Activated CD4-positive, alpha-beta T cell treated with anti-CD3 and anti-CD28 coated beads, Interleukin-2, amount 50 U/mL, for 4 hours (primary cell): Measurements from ENCODE around the gene CHTF18.
"Not testable (repeated sequence)": the region's sequence is repeated elsewhere in the genome, so short reads cannot be mapped to it uniquely, and the experiment has no call there.

Experiments used
- DNase-seq, 2 experiments: peaks; one replicate each; pipeline ENCODE4 v3.0.0-alpha.2; 2020

The CHTF18 gene

DNA sequence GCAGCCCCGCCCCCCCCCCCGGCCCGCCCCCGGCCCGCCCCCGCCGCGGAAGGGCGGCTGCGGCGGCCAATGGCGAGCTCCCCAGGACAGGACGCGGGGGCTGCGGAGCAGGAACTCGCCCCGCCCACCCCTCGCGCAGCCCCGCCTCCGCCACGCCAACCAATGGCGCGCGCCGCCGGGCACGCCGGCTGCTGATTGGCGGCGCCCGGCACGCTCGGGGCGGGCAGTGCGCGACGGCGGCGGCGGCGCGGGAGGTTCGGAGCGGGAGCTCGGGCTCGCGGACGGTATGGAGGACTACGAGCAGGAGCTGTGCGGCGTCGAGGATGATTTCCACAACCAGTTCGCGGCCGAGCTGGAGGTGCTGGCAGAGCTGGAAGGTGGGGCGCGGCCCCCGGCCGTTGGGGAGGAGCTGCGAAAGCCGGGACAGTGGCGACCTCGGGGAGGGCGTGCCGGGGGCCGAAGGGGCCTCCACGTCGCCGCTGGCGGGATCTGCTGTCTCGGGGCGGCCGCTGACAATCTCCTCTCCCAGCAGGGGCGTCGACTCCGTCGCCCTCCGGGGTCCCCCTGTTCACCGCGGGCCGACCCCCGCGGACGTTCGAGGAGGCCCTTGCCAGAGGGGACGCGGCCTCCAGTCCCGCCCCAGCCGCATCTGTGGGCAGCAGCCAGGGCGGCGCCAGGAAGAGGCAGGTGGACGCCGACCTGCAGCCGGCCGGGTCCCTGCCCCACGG lies at the start of gene CHTF18:
Gene CHTF18 (plus strand): TSS at position 222 of the 728 bp plus-strand sequence. CDS start 65 bp downstream, at position 287.
- DNase-seq, result peak; percentile 92

DNA sequence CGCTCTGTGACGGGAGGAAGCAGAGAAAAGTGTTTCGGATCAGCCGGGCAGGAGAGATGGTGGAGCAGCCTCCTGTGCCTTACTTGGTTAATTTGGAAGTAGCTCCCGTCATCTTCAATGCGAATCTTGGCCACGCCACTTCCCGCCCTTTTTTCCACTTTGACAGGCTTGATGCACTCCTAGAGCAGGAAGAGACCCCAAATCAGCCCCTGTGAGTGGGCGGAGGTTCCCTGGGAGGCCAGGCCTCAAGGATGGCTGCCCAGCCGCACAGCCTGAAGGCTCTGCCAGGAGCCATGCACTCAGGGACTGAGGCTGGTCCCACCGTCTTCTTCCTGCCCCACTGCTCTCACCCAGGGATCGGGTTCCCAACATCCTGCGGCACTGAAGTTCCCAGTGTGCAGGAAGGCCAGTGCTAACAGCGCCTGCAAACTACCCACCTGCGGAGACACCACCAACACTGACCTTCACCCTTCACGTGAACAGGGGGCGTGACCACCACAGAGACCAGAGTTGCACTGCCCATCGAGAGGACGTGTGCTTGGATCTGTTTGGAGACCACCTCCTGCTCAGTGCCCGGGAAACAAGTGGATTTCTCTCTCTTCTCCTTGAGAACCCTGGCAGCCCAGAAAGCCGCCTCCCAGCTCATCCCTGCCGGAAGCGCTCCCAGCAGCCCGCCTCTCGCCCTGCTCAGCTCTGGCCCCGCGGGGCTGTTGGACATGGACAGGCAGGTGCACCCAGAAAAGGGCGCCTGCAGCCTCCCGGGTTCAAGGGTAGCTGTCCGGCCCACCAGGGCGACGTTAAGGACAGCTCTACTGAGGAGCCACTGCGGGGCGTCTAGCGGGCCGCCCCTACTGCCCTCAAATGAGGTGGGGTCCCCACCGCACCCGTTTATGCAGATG lies 48.6 kb upstream of the CHTF18 start:
- DNase-seq, result no peak

DNA sequence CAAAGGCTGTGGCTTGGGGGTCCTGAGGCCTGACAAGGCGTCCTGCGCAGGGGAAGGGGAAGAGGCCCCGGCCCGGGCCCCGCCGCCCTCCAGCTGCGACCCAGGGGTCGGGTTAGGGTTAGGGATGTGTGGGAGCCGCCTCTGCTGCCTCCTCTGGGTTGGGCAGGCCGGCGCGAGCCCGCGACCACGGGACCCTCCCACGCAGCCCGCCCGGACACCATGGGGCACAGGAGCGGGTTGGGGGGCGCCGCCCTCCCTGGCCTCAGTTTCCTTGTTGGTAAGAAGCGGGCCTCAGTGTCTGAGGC lies 48.0 kb upstream of the CHTF18 start:
- no peak for DNase-seq

DNA sequence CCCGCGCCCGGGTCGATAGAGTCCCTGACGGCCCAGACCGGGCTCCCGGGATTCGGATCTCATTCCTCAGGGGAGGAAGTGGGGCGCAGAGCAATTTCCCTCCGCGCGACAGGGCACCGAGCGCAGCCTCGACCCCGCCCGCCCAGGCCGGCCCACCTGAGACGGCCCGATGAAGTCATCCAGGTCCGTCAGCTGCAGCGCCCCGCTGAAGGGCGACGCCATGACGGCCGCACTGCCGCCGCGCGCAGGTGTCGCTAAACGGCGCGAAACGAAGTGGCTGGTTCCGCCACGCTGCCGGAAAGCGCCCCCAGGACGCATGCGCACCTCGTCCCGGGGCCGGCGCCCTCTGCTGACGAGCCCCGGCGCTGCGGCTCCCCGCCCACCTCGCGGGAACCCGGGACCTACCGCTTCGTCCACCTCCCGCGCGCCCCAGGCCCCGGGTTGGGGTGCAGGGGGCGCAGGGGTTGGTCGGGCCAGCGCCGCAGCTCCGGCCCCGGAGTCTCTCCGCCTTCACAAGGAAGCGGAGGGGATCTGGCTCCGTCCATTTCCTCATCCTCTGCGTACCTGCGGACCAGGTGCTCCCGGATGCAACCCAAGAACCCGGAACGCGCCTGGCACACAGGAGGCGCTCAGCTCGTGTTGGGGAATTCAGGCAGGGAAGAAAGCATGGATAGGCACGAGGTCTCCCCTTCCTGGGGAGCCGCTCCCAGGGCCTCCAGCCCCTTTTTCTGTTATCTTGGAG lies 47.5 kb upstream of the CHTF18 start, which contains the start of gene CIAO3:
Gene CIAO3 (minus strand): TSS at position 234 of the 742 bp plus-strand sequence. CDS start 12 bp downstream, at position 222.
- peak; percentile 84 to 87 for DNase-seq

DNA sequence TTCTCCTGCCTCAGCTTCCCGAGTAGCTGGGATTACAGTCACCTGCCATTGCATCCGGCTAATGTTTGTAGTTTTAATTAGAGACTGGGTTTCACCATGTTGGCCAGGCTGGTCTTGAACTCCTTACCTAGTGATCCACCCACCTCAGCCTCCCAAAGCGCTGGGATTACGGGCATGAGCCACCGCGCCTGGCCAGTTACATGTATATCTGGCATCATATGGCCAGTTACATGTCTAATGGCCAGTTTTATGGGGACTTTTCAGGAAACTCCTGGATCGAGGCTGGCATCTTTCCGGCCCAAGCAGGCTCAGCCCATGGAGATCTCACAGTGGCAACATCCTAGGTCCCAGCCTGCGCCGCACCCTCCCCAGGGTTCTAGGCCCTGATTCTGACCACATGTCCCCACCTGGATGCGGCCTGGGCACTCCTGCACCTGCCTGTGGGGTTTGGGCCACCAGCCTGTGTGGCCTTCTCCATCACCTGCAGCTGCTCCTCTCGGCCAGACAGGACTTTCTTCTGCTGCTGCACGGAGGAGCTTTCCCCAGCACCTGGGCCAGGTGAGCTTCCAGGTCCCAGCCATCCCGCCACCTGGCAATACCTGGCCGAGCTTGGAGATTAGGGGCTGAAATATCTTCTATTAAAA lies 46.3 kb upstream of the CHTF18 start:
- no peak for DNase-seq

DNA sequence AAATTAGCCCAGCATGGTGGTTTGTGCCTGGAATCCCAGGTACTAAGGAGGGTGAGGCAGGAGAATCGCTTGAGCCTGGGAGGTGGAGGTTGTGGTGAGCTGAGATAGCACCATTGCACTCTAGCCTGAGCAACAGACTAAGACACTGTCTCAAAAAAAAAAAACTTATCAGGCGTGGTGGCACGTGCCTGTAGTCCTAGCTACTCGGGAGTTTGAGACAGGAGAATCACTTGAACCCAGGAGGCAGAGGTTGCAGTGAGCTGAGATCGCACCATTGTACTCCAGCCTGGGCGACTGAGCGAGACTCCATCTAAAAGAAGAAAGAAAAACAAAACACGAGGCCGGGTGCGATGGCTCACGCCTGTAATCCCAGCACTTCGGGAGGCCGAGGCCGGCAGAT lies 45.5 kb upstream of the CHTF18 start:
- not testable (repeated sequence) for DNase-seq

DNA sequence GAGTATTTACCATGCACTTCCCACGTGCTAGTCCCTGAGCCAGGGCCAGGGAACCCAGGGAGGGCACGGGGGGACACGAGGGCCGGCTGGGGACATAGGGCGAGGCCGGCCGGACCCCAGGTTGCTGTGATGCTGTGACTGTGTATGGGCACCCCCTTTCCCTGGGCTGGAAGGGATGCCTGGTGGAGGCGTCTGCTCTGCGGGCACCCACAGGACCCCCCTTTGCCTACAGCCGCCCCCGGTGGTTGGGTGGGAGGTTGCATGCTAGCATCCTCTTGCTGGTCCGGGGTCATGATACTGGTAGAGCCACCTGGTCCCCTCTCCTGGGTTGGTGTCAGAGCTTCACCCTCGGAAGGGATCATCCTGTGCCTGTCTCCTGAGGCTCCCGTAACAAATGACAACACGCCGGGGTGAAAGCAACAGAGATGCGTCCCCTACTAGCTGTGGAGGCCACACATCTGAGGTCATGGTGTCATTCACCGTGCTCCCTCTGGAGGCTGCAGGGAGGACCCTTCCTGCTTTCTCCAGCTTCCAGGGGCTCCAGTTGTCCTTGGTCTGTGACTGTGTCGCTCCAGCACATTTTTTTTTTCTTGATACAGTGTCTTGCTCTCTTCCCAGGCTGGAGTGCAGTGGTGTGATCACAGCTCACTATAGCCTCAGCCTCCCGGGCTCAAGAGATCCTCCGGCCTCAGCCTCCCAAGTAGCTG lies 44.5 kb upstream of the CHTF18 start:
- DNase-seq, result no peak

DNA sequence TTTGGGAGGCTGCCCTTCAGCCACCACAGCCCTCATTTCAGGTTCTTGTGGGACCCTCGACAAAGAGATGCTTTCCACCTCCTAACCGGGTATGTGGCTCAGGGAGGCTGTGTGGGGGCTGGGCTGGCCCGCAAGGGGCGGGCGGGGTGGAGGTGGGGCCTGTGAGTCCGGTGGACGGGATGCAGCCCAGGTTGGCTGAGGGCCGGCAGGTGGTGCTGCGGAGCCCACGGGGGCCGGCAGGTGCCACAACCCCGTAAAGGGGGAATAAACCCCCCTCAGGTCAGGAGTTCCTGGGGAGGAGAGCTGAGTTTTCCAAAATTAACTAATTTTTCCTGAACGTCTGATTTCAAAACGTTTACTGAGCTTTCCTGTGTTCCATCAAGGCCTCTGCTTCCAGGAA lies 42.7 kb upstream of the CHTF18 start:
- no peak for DNase-seq

DNA sequence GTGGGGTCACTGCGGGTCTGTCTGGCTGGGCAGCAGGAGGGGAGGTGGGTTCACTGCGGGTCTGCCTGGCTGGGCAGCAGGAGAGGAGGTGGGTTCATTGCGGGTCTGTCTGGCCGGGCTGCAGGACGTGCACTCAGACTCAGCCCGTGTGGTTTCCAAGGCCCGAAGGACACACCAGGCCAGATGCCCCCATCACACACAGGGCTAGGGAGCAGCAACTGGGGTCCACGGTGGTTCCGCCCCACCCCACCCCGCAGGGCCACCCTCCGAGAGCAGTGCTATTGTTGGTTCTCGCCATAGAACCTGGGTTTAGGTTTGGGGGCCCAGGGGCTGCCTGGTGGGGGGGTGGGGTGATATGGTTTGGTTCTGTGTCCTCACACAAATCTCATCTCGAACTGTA lies 41.8 kb upstream of the CHTF18 start:
- DNase-seq, result no peak

DNA sequence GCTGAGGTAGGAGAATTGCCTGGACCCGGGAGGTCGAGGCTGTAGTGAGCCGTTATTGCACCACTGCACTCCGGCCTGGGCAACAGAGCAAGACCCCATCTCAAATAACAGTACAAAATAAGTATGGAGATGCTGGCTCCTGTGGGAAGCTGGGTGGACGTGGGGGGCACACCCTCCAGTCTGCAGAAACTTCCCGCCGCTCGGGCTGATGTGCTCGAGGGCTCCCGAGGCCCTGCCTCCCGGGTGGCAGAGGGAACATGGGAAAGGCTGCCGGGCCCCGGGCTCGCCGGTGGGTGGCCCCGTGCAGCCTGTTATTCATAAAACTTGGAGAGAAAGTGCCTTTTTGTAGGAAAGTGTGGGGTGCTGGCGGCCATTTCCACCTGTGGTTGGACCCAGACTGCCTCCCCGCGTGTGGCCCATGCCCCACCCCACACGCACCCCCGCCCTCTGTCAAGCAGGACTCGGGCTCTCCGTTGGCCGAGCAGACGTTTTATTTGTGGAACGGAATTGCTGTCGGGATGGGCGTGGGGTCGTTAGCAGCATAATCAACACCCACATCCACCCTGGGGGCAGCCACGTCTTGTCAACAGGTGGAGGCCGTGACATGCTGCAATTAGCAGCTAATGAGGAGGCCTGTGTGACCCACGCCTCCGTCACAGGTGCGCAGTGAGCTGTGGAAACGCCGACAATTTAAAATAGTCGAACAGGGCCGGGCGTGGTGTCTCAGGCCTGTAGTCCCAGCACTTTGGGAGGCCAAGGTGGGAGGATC lies 40.3 kb upstream of the CHTF18 start:
- no peak for DNase-seq

DNA sequence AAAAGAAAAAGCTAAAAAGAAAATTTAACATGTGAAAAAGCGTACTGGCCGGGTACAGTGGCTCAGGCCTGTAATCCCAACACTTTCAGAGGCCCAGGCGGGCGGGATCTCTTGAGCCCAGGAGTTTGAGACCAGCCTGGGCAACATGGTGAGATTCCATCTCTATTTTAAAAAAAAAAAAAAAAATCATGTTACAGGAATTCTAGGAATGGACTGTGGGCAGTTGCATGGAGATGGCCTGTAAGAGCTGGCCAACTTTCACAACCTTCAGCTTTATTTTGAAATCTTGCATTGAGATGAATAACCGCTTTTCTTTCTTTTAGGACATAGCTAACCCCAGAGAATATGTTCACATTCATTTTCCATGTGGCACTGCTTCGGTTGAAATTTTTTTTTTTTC lies 39.4 kb upstream of the CHTF18 start:
- no peak for DNase-seq

DNA sequence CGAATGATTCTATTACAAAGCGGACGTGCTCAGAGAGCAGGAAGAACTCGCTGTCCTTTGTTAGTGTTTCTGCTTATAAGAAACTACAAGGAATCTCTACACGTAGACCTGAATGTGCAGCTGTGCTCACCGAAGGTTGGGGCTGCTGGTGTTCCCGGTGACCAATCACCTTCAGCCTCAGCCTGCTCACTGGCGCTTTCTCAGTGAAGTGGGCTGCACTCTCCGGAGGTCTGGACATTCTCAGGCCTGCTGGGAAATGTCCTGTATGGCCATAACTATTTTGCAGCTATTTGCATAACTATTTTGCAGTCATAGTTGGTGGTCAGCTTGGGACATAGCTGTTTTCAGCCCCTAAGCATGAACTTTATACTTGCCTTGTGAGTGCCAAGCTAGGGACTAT lies 37.9 kb upstream of the CHTF18 start:
- DNase-seq, result no peak

DNA sequence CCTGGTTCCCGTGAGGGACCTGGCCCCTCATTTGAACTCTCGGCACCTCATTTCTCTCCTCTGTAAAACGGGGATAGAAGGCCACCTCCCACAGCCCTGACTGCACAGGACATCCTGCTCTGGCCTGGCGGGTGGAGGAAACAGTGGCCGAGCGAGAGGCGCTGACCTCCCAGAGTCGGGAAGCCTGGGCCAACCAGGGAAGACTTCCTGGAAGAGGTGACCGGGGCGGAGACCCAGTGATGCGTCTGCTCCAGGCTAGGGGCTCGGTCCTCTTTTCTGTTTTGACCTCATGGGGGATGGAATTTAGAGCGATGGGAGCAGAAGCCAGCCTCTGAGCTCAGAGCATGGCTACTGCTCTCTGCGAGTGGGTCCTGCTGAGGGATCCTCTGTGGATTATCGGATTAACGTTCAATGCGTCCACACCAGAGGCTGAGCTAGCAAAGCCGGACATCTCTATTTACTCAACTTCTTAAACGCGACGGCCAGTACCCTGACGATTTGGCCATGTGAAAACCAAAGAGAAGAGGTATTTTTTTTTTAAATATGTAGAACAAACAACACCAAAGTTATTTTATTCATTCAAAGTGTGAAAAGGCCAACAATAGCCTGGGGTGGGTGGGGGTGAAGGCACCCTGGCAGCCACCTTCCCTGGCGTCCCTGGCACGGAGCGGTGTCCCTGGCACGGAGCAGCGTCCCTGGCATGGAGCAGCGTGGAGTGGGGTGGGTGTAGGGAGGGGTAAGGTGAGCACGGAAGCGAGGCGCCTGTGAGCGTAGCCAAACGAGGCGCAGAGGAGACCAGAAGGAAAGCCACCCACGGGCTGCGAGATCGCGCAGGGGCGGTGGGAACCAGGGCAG lies 37.0 kb upstream of the CHTF18 start:
- no peak for DNase-seq

DNA sequence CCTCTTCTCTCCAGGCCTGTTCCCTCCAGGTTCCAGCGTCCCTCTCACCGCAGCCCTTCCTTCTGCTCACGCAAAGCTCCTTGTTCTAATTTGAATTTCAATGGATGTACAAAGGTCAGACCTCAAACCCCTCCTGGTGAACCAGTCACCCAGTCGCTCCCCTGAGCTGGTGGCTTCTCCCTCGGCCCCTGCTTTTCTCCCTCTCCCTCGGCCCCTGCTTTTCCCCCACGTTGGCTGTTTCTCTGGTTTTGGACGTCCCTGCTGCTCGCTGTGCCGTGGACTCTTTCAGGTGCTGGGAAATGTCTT lies 36.5 kb upstream of the CHTF18 start:
- DNase-seq, result no peak

DNA sequence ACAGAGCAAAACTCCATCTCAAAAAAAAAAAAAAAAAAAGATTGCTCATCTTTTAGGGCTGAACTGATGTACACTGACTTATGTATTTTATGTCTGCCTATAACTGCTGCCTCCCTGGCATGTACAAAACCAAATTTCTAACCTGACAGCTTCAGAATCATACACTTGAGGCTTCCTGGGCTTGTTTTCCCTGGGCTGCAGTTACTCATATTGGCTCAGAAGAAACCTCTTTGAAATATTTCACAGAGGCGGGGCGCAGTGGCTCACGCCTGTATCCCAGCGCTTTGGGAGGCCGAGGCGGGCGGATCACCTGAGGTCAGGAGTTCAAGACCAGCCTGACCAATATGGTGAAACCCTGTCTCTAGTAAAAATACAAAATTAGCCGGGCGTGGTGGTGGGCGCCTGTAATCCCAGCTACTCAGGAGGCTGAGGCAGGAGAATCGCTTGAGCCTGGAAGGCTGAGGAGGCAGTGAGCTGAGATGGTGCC lies 34.3 kb upstream of the CHTF18 start:
- not testable (repeated sequence) for DNase-seq

DNA sequence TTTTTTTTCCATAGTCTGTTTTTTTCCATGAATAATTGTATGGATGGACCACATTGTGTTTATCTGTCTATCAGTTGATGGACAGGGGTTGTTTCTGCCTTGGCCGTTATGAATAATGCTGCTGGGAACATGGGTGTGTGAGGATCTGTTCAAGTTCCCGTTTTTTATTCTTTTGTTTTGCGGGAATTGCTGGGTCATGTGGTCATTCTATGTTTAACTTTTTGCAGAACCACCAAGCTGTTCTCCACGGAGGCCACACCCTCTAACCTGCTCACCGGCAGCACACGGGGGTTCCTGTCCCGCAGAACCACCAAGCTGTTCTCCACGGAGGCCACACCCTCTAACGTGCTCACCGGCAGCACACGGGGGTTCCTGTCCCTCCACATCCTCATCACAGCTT lies 33.8 kb upstream of the CHTF18 start:
- no peak for DNase-seq

DNA sequence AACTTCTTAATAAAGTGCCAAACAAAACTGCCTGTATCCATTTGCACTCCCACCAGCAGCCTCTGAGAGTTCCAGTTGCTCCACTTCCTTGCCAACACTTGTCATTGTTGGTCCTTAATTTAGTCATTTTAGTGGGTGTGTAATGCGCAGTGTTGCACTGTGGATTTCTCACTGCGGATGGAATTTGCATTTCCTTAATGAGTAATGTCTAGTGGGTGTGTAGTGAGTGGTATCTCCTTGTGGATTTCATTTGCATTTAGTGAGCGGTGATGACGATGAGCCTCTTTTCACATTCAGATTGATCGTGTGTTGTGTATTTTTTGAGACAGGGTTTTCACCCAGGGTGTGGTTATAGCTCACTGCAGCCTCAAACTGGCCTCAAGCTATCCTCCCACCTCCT lies 32.0 kb upstream of the CHTF18 start:
- DNase-seq, result no peak

DNA sequence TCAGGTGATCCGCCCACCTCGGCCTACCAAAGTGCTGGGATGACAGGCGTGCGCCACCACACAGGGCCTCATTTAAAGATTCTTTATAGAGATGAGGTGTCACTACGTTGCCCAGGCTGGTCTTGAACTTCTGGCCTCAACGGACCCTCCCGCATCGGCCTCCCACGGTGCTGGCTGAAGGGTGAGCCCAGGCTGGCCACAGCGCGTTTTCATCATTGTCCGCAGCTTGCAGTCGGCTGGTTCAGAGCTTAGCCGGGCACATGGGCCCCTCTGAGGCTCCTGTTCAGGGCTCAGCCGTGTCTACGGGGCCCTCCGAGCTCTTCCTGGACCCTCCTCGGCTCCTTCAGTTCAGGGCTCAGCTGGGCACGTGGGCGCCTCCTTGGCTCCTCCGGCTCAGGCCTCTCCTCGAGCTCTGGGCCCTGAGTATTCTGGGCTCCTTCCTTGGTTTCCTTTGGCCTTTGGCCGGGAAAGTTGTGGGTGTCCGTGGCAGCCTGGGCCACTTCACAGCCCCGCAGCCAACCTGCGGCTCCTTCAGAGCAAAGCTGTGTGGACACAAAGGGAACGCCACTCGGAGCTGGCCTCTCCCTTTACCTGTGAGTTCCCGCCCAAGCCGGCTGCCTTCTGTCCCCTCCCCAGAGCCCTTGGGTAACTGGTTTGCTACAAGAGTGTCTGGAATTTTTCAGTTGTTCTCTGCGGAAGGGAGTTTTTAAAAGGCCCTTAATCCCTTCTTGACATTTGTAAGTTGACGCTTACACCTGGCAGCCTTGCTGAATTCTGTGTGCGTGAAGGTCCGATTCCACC lies 29.1 kb upstream of the CHTF18 start:
- DNase-seq, result no peak

DNA sequence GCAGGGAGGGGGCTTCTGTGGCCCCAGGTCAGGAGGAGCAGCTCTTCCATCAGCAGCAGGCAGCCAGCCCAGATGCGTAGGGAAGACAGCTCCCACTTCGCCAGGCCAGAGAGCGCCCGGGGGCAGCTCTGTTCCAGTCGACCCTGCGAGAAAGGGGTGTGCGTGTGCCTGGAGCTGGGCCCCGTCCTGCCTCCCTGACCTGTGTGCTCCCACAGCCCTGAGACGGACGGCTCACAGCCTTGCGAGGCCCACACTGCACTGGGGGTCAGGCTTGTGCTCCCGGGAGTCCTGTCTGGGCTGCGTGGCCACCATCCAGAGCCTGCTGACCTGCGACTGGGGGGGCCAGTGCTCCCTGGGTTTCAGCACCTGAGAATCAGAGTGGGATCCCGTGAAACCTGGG lies 28.4 kb upstream of the CHTF18 start:
- no peak for DNase-seq
